Upper lobe of left lung (tissue), 6 donors: ENCODE measurements around the gene ATXN7L1. TPM values are rescaled to one million over a fixed set of nuclear protein-coding genes. Genes with fewer than 3 reads are reported as not detected.

Experiments
- ATAC-seq, 2 donors: fragments of 200-7000 bp; cut with Tn5 transposase; one replicate each; pipeline ENCODE4 v1.9.1; 2022; ENCODE audit warnings: mild to moderate bottlenecking in 2 of 2, moderate library complexity in 2 of 2; ENCODE audit not compliant: low FRiP score in 2 of 2
- DNase-seq, 2 donors: peaks; one replicate each; pipeline ENCODE4 v3.0.0-alpha.2; 2019 to 2020
- H3K27ac ChIP-seq, 4 donors: fragments of 200-600 bp; sonication (generic); one replicate each; pipeline ENCODE4 v1.5.1; 2016 to 2019
- H3K27me3 ChIP-seq, 4 donors: fragments of 200-600 bp; sonication (generic); one replicate each; pipeline ENCODE4 v1.5.1; 2017 to 2019
- H3K36me3 ChIP-seq, 4 donors: fragments of 200-600 bp; sonication (generic); one replicate each; pipeline ENCODE4 v1.5.1; 2016 to 2019
- H3K4me1 ChIP-seq, 4 donors: fragments of 200-600 bp; sonication (generic); one replicate each; pipeline ENCODE4 v1.5.1; 2018 to 2019
- H3K4me3 ChIP-seq, 4 donors: fragments of 200-600 bp; sonication (generic); one replicate each; pipeline ENCODE4 v1.5.1; 2017 to 2019; ENCODE audit warnings: mild to moderate bottlenecking in 2 of 4, moderate library complexity in 1 of 4
- H3K9me3 ChIP-seq, 4 donors: fragments of 200-600 bp; sonication (generic); one replicate each; pipeline ENCODE4 v1.5.1; 2018 to 2019
- CTCF ChIP-seq, 6 experiments: fragments of 450-650 bp in 4 of 6; fragments of 200-600 bp in 2 of 6; sonication (generic) in 2 of 6; IDR thresholded peaks; one replicate each; pipeline ENCODE4 v1.5.1; 2016 to 2019; ENCODE audit warnings: antibody characterized with exemption in 6 of 6
- EP300 ChIP-seq, 4 donors: sonication (generic); formaldehyde crosslinking; IDR thresholded peaks; one replicate each; pipeline ENCODE4 v1.5.1; 2017; ENCODE audit warnings: antibody characterized with exemption in 4 of 4, control low read depth in 2 of 4
- POLR2A ChIP-seq, 4 donors: fragments of 450-650 bp; IDR thresholded peaks; one replicate each; pipeline ENCODE4 v1.5.1; 2016 to 2017; ENCODE audit warnings: antibody characterized with exemption in 4 of 4, mild to moderate bottlenecking in 2 of 4
- POLR2AphosphoS5 ChIP-seq, 2 donors: sonication (generic); formaldehyde crosslinking; IDR thresholded peaks; one replicate each; pipeline ENCODE4 v1.5.1; 2017; ENCODE audit warnings: antibody characterized with exemption in 2 of 2
- WGBS, 2 donors: methylation state at CpG; one replicate each; pipeline ENCODE4 v1.1.5; 2017 to 2018; 5-methylcytosine and 5-hydroxymethylcytosine counted together
- total RNA-seq, 6 donors: library from RNA; depleted of rRNA in 4 of 6; stranded (reverse); fragments of >200 nt in 4 of 6; gene quantifications; one replicate each; pipeline versions ENCODE4 v1.1.0 to v1.2.1, GENCODE V29; 2016 to 2021
- donor health status: DM: no; HTN: no; CAD: no; lungs with moderate emphysema.
- donor health status: DM: no; HTN: yes; CAD: no; lungs with severe emphysema.

The ATXN7L1 gene
- total RNA-seq, 6 donors from 2014 or later: 7.1 to 43.0 (median 13.4) TPM

GRCh38 chr7:105826143-105826542 lies 50.3 kb downstream of the ATXN7L1 start:
- TF ChIP-seq POLR2A (IDR thresholded peaks at IDR 0.05): no peak
- TF ChIP-seq CTCF (IDR thresholded peaks at IDR 0.05): no peak
- TF ChIP-seq POLR2AphosphoS5 (IDR thresholded peaks at IDR 0.05): no peak
- TF ChIP-seq EP300 (IDR thresholded peaks at IDR 0.05): no peak
- Histone ChIP-seq H3K27ac (no peak overlapping the region), H3K36me3 (no peaks in the 10 kb centered on the region), H3K4me3 (no peak overlapping the region), H3K4me1 (peaks cover 0 to 25% (median 18%) of the 10 kb centered on the region in 4 donors), H3K27me3 (no peaks in the 10 kb centered on the region), H3K9me3 (no peaks in the 10 kb centered on the region)
- DNase-seq: no peak
- ATAC-seq: peak in 1 of 2 donors; percentile 46

- no peak for TF ChIP-seq POLR2AphosphoS5 (IDR thresholded peaks at IDR 0.05)
- TF ChIP-seq CTCF (IDR thresholded peaks at IDR 0.05): no peak
- TF ChIP-seq EP300 (IDR thresholded peaks at IDR 0.05): no peak
- TF ChIP-seq POLR2A (IDR thresholded peaks at IDR 0.05): no peak
- no peak overlapping the region for H3K4me3 ChIP-seq
- H3K9me3 ChIP-seq: no peaks in the 10 kb centered on the region
- 77 to 85% methylated on average over 1 of the region's 1 CpG for WGBS, 2 donors
- H3K27me3 ChIP-seq: no peaks in the 10 kb centered on the region
- no peaks in the 10 kb centered on the region for H3K36me3 ChIP-seq
- peaks cover 0 to 17% (median 11%) of the 10 kb centered on the region in 4 donors for H3K4me1 ChIP-seq
- ATAC-seq (no peak), DNase-seq (no peak)
- H3K27ac ChIP-seq: no peak overlapping the region
These were observed 51.0 kb downstream of the ATXN7L1 start for GRCh38 chr7:105825371-105825770.

DNA sequence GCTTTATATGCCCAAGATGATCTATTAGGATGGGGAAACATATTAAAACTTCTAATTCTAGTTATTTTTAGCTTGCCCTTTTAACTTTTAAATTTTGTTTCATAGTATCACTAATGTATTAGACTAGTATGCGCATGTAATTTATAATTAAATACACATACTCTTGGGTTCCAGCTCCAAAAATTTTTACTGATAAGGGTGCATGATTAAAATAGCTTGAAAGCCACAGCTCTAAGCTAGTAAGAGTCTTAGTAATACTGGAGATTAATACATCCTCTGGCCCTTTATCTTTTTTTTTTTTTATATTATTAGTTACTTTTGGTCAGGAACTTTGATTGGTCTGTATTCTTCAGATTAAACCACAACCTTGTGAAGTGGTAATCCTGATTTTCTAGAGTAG lies 53.6 kb downstream of the ATXN7L1 start:
- WGBS, 2 donors: 77 to 80% methylated on average over 1 of the region's 1 CpG
- H3K4me1 ChIP-seq: peaks cover 0 to 9% (median 2%) of the 10 kb centered on the region in 4 donors
- no peak for DNase-seq
- no peaks in the 10 kb centered on the region for H3K36me3 ChIP-seq
- no peak overlapping the region for H3K4me3 ChIP-seq
- H3K27me3 ChIP-seq: no peaks in the 10 kb centered on the region
- no peak for ATAC-seq
- no peaks in the 10 kb centered on the region for H3K9me3 ChIP-seq
- no peak for TF ChIP-seq POLR2AphosphoS5 (IDR thresholded peaks at IDR 0.05)
- TF ChIP-seq EP300 (IDR thresholded peaks at IDR 0.05): no peak
- no peak for TF ChIP-seq CTCF (IDR thresholded peaks at IDR 0.05)
- no peak for TF ChIP-seq POLR2A (IDR thresholded peaks at IDR 0.05)
- no peak overlapping the region for H3K27ac ChIP-seq

GRCh38 chr7:105821527-105821926 lies 54.9 kb downstream of the ATXN7L1 start:
- no peaks in the 10 kb centered on the region for H3K9me3 ChIP-seq
- no peak overlapping the region for H3K4me3 ChIP-seq
- TF ChIP-seq POLR2AphosphoS5 (IDR thresholded peaks at IDR 0.05): no peak
- TF ChIP-seq CTCF (IDR thresholded peaks at IDR 0.05): no peak
- no peak for TF ChIP-seq POLR2A (IDR thresholded peaks at IDR 0.05)
- no peak for TF ChIP-seq EP300 (IDR thresholded peaks at IDR 0.05)
- ATAC-seq: no peak
- H3K27me3 ChIP-seq: no peaks in the 10 kb centered on the region
- H3K27ac ChIP-seq: no peak overlapping the region
- WGBS, 2 donors: 95% methylated on average over 4 of the region's 4 CpGs
- no peaks in the 10 kb centered on the region for H3K36me3 ChIP-seq
- H3K4me1 ChIP-seq: peaks cover 0 to 9% (median 2%) of the 10 kb centered on the region in 4 donors
- DNase-seq: no peak

- Histone ChIP-seq H3K4me3 (no peak overlapping the region), H3K27me3 (no peaks in the 10 kb centered on the region), H3K27ac (no peak overlapping the region), H3K36me3 (no peaks in the 10 kb centered on the region), H3K4me1 (peaks cover 0 to 5% (median under 1%) of the 10 kb centered on the region in 4 donors), H3K9me3 (no peaks in the 10 kb centered on the region)
- TF ChIP-seq EP300 (IDR thresholded peaks at IDR 0.05): no peak
- ATAC-seq: no peak
- DNase-seq: no peak
- WGBS, 2 donors: 99% methylated on average over 5 of the region's 5 CpGs
These were observed 55.9 kb downstream of the ATXN7L1 start for GRCh38 chr7:105820363-105821066.
